HG02571 (cell line): ENCODE results near the gene SPTLC3.

Experiments
- ATAC-seq: cut with Tn5 transposase; IDR thresholded peaks from one replicate; pipeline ENCODE4 v1.9.1; 2021; ENCODE audit warnings: mild to moderate bottlenecking, moderate library complexity; ENCODE audit not compliant: unreplicated experiment

SPTLC3 gene

GRCh38 chr20:13174402-13174801 is 165.6 kb downstream of the SPTLC3 start:
- ATAC-seq: no peak

GRCh38 chr20:13180986-13181889 is 172.5 kb downstream of the SPTLC3 start:
- ATAC-seq: no peak

GRCh38 chr20:13183005-13183404 is 174.2 kb downstream of the SPTLC3 start:
- no peak for ATAC-seq

- ATAC-seq: no peak
These were observed 177.4 kb downstream of the SPTLC3 start for GRCh38 chr20:13186043-13186774.

- no peak for ATAC-seq
These were observed 179.1 kb downstream of the SPTLC3 start for GRCh38 chr20:13187899-13188298.

GRCh38 chr20:13199279-13199678 is 190.5 kb downstream of the SPTLC3 start:
- no peak for ATAC-seq

GRCh38 chr20:13200767-13201500 is 192.2 kb downstream of the SPTLC3 start:
- no peak for ATAC-seq

- ATAC-seq: no peak
These were observed 193.8 kb downstream of the SPTLC3 start for GRCh38 chr20:13202565-13202964.

- ATAC-seq: no peak
These were observed 196.7 kb downstream of the SPTLC3 start for GRCh38 chr20:13205425-13205824.

GRCh38 chr20:13205848-13206434 is 197.2 kb downstream of the SPTLC3 start:
- no peak for ATAC-seq

- ATAC-seq: no peak
These were observed 198.2 kb downstream of the SPTLC3 start for GRCh38 chr20:13207016-13207415.

GRCh38 chr20:13211956-13212618 is 203.3 kb downstream of the SPTLC3 start:
- no peak for ATAC-seq

- ATAC-seq: no peak
These were observed 204.0 kb downstream of the SPTLC3 start for GRCh38 chr20:13212750-13213149.

GRCh38 chr20:13213335-13213734 is 204.6 kb downstream of the SPTLC3 start:
- no peak for ATAC-seq

- ATAC-seq: no peak
These were observed 207.8 kb downstream of the SPTLC3 start for GRCh38 chr20:13216533-13216932.
